ENCODE measurements around the gene IQSEC1. TPM values are rescaled to one million over a fixed set of nuclear protein-coding genes. Genes with fewer than 3 reads are reported as not detected.
A peak's percentile ranks its signal among the peaks of the same experiment; 100 is the strongest.

Gene IQSEC1
- total and polyA plus RNA-seq, 10 of the 15 experiments (the other 5 are each of a cell fraction or from before 2014, with no cell fraction given), result 0.92 to 55.2 (median 8.5) TPM

GRCh38 chr3:12993517-12994356, 79.5 kb downstream of the IQSEC1 start (continued):
- no peak for TF ChIP-seq MYC (IDR thresholded peaks at IDR 0.05; ENCODE audit: insufficient read depth, insufficient read length, insufficient replicate concordance, low read length, severe bottlenecking)
- no peak for TF ChIP-seq STAT3 (IDR thresholded peaks at IDR 0.05; ENCODE audit: low read depth, low read length)
- TF ChIP-seq SP1 (IDR thresholded peaks at IDR 0.05; ENCODE audit: low read depth, low read length), result no peak
- TF ChIP-seq NFIC (IDR thresholded peaks at IDR 0.05; ENCODE audit: low read depth, low read length), result no peak
- no peak for TF ChIP-seq BRCA1 (IDR thresholded peaks at IDR 0.05; ENCODE audit: low read depth, low read length)

- H3K4me3 ChIP-seq, result 0 out of 2 replicates have a peak overlapping the region, but pooled peaks have one; percentile 57
- SMC1A ChIA-PET (ENCODE audit: uncharacterized antibody, unreplicated experiment), result interaction anchor here (1.0 to 4.1 kb wide), 3 partner anchors 18 to 54 kb away, joined by 4 to 14 read pairs (median 4); no protein-coding TSS in a partner anchor
These were observed 80.4 kb downstream of the IQSEC1 start for GRCh38 chr3:12992629-12993516.

More at GRCh38 chr3:12992629-12993516, 80.4 kb downstream of the IQSEC1 start:
- Histone ChIP-seq H3K79me2 (ENCODE audit: control insufficient read depth, insufficient read depth, low read length) (peaks cover 57% of the 10 kb centered on the region), H3K27ac (ENCODE audit: control insufficient read depth, insufficient read depth) (no peak overlapping the region), H4K20me1 (ENCODE audit: control insufficient read depth, insufficient read depth) (0 out of 2 replicates have a peak, but pooled peaks cover under 1% of the 10 kb centered on the region), H3K9me3 (replicated peaks; ENCODE audit: control insufficient read depth, insufficient read depth, low read length) (no peaks in the 10 kb centered on the region; the same call in 2 of the 3 replicates), H3K36me3 (ENCODE audit: control insufficient read depth in 2 of 2, insufficient read depth in 2 of 2, low read length in 1 of 2) (peaks cover 0 to 11% of the 10 kb centered on the region in 2 experiments; a peak in 1 of 4 replicates), H2AFZ (ENCODE audit: control insufficient read depth, low read depth, low read length) (no peak overlapping the region), H3K27me3 (replicated peaks in 1 of 2; ENCODE audit: control insufficient read depth in 2 of 2, insufficient read depth in 2 of 2, low read length in 1 of 2) (no peaks in the 10 kb centered on the region), H3K9ac (ENCODE audit: control insufficient read depth, insufficient read depth, low read length) (no peak overlapping the region; the same call in 1 of the 2 replicates), H3K4me1 (ENCODE audit: control insufficient read depth, insufficient read depth, low read length) (peaks cover 21% of the 10 kb centered on the region), H3K4me2 (ENCODE audit: control insufficient read depth, insufficient read depth) (peak overlapping the region; percentile 11; the same call in 1 of the 2 replicates)
- no peak for ATAC-seq
- TF ChIP-seq PAX8 (IDR thresholded peaks at IDR 0.05), result no peak
- TF ChIP-seq HSF1 (IDR thresholded peaks at IDR 0.05; ENCODE audit: low read depth, low read length), result no peak
- peak; percentile 36 for TF ChIP-seq POLR2A (IDR thresholded peaks at IDR 0.05; ENCODE audit: low read depth, low read length)
- TF ChIP-seq JUNB (IDR thresholded peaks at IDR 0.05), result no peak
- no peak for TF ChIP-seq ZZZ3 (IDR thresholded peaks at IDR 0.05; ENCODE audit: control insufficient read depth, insufficient read length, low read depth)
- TF ChIP-seq CTCF (IDR thresholded peaks at IDR 0.05 in 2 of 3, conservative IDR thresholded peaks at IDR 0.05 in 1 of 3; ENCODE audit: control insufficient read depth in 2 of 3, extremely low read depth in 1 of 3, insufficient read depth in 1 of 3, low read depth in 3 of 3, low read length in 3 of 3), result 0 out of 6 replicates have a peak, but pooled peaks of 1 of the 3 experiments have one; percentile 6
- FAIRE-seq, result no peak
- intact Hi-C loops (cut with micrococcal nuclease; ENCODE audit: unreplicated experiment), result no loop called here
- ChIA-PET POLR2A (interaction anchor here (1.0 kb wide), 1 partner anchor 19 kb away, joined by 4 read pairs; no protein-coding TSS in a partner anchor), CTCF (interaction anchor here (0.9 to 4.9 kb wide), 6 partner anchors 9 to 130 kb away, joined by 3 to 44 read pairs (median 5); no protein-coding TSS in a partner anchor), RAD21 (ENCODE audit: unreplicated experiment) (interaction anchor here (1.6 kb wide), 1 partner anchor 9 kb away, joined by 6 read pairs; no protein-coding TSS in a partner anchor)
- BruUV-seq (replicated peaks), result no TSS peak
- 59% methylated on average over 16 of the region's 24 CpGs for WGBS (ENCODE audit: insufficient coverage, insufficient replicate concordance, low lambda C conversion rate, missing lambda C conversion rate)
- no peak for DNase-seq (ENCODE audit: low read depth, low spot score)
- in situ Hi-C loops (cut with MboI), result no loop called here

All from GM12878 (cell line).